ENCODE measurements around the gene MXD1.

MXD1 gene

DNA sequence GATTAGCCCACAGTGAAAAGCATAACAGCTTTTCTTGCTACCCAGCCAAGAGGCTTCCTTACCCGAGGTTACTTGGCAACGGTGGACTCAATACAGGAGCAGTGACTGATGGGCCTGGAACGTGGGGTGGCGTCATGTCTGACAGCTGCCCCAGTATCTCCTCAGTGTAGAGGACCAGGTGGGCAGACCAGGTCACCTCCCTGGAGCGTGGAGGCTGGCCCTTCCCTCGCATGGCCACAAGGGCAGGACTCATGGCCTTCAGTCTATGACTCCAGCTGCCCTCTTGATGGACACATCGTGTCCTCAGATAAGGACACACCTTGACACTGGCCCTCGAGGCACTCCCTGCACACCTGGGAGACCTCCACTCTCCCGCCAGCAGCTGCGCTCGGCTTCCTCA, 40.1 kb downstream of the MXD1 start:
- DNase-seq = no peak

- no peak for DNase-seq
These were observed 41.6 kb downstream of the MXD1 start for GRCh38 chr2:69956475-69956979.

DNA sequence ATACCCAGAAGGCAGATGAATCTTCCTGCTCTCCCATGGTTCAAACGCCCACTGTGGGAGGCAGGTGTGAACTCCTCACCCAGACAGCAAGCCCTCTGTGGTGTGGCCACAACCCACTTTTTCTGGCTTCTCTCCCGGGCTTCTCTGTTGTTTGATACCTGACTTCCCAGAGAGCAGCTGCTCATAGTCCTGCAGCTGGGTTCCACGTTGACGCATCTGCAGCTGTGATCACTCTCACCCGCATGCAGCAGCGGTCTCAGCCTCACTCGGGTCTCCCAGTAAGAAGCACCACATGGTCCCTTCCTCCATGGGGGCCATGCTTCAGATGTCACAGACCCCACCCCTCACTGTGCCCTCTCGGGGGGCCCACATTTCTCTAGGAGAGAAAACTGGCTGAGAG, 43.1 kb downstream of the MXD1 start:
- no peak for DNase-seq

DNA sequence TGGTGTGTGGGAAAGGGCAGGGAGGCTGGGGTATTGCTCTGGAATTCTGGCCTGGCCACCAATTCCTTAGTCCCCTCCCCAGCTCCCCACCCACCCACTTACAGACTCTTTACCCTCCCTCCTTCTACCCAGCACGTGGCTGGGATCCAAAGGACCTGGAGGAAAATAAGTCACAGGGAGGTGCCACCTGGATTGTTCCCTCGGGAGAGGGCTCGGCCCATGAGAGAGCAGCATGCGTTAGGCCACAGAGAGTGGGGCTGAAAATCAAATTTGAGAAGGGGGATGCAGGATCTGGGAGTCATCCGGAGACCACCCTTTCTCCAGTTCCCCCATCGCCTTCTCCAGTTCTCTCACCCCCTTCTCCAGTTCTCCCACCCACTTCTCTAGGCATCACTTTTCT, 43.6 kb downstream of the MXD1 start:
- no peak for DNase-seq

DNA sequence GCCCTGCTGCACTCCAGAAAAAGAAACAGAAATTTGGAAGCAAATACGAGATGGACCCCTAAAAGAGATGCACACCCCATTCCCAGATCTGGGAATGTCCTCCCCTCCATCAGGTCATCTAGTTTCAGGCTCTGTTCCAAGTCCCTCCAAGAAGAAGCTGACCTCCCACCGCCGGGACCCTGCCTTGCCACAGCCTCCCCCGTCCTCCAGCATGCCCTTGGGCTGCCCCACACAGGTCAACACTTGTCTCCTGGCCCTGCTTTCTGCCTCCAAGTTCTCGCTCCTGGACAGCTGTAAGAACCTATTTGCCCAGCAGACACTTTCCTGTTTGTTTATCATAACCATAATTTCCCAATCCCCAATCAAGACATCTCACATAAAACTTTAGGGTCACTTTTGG, 44.5 kb downstream of the MXD1 start:
- no peak for DNase-seq

DNA sequence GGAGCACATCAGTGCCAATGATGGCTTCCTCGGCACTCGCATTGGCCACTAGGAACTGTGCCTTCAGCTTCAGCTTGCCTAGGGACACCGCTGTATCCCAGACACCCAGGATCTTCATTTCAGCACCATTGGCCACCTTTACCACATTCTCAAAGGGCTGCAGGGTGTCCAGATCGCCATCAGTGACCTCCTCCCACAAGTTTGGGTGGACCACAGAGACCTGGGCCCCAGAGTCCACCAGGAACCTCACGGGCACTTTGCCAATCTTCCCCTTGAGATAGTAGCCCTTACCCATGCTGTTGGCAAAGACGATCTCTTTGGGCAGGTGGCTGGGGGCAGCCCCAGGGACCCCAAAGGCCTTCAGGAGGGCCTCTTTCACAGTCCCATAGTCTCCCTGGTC, 45.9 kb downstream of the MXD1 start:
- no peak for DNase-seq

DNA sequence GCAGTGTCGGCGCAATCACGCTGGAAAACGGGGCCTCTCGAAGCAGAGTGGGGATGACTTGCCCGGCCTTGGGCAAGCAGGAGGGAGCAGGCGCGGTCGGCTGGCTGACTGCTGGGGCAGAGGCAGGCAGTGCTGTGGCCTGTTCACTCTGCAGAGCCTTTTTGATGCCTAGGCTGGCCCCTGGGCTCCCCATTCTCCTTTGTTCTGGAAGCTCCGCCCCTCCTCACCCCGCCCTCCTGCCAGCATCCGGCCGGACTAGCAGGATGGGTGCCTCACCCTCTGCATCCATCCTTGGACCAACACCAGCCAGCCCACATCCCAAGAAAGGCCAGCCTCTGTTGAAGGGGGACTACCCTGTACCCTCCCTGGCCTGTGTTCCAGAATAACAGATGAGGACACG, 46.6 kb downstream of the MXD1 start, which contains the start of gene ASPRV1:
TSS of gene ASPRV1 (minus strand) at position 136 of the 400 bp plus-strand sequence. CDS start 195 bp downstream, outside the sequence.
- no peak for DNase-seq

DNA sequence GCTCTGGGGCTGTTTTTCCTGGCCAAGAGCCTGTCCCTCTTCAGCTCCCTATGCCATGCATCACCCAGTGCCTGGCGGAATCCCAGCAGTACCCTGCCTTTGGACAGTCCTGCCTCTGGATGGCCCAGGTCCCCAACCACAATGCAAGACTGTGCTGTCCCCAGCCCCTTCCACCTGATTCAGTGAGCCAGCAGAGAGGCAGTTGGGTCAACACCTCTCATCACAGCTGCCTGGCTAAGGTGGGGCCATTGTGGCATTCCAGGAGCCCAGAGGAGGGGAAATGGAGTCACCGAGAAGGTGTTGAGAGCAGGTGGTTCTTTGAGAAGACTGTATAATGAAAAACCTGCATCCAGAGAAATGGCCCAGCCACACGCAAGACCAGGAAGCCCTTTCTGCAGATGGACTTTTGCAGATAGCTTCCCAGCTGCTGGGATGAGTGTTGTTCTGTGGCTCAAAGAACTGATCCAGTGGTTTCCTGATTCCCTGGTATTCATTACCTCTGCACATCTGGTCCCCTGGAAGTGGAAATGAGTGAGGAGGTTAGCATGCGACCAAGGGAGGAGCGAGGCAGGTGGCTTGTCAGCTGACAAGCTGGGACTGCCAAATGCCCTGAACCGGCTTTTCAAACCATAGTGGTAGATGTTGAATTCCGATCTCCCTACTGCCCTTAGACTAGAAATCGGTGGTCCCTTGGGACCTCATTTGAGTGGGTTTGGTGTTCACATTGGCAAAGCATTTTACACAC, 48.2 kb downstream of the MXD1 start:
- DNase-seq = no peak

- no peak for DNase-seq
These were observed 49.5 kb downstream of the MXD1 start for GRCh38 chr2:69964353-69964841.

DNA sequence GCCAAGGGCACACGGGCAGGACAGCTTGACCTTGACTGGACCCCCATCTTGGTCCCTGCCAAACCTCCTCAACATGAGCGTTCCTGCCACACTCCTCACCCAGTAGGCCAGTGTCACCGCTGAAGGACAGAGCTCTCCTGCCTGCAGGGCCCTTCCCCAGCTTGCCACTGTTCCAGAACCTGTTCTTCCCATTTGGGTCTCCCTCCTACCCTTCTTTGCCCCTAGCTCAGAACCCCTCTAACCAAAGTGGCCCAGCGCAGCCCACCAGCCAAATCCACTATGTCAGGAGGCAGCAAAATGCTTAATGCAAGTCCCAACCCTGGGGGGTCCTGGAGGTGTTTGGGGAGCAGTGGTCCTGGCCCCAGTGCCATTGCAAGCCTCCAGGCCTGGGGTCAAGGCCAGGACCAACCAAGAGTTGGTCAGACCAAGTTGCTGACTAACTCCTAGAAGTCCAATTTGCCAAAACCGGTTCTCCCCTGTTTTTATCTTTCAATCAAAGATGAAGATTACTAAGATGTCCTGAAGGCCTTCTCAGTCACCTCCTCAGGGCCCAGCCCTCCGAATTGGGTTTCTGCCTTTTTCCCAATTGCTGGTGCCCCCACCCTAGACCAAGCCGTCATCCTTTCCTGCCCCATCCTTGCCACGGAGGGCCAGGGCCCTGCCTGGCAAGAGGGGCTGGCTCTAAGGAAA, 51.0 kb downstream of the MXD1 start:
- no peak for DNase-seq

GRCh38 chr2:69966496-69966895, 51.6 kb downstream of the MXD1 start:
- DNase-seq = no peak

DNA sequence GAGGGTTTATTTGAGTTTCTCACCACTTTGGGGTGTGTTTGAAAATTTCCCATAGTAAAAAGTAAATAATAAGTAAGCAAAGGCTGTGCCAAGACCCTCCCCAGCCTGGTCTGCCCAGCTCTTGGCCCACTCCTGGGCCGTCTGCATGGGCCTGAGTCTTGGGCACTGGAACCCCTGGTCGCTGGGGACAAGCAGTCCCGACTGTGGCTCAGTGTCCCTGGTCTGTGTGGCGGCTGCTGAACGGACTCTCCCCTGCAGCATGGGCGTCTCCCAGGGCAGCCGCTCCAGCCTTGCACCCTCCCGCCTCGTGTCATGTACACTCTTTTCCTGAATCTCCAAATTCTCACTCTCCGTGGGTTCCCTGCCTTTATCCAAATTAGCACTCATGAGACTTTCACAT, 53.7 kb downstream of the MXD1 start:
- no peak for DNase-seq

DNA sequence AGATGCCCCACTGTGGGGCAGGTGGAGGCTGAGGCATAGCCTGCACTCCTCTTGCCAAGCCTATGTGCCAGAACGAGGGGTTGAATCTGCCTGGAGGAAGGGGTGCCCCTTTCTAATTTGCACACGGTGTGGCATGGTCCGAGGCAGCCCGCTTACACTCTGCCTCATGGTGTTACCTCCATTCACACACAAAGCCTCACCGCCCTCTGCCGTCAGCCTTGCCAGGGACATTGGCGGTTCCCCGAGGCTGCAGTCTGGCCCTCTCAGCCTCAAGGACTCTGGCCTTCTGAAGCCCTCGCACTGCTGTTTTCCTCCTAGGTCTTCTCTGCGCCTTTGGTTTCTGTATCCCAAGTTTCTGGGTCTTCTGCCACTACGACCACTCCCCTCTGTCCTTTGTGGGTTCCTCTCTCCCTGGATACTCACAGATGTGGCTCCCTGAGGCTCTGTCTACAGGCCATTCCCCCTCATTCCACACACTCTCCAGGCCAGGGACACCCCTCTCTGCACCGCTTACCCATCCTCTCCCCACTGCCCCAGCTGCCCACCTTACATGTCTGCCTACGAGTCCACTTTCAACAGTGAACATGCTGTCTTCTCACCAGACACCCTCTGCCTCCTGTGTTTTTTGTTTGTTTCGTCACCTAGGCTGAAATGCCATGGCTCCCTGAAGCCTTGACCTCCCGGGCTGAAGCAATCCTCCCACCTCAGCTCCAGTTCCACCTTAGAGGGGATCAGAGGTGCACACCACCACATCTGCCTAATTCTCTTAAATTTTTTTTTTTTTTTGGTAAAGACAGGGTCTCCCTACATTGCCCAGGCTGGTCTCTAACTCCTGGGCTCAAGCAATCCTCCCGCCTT, 54.4 kb downstream of the MXD1 start:
- DNase-seq = no peak

- no peak for DNase-seq
These were observed 55.1 kb downstream of the MXD1 start for GRCh38 chr2:69969991-69970390.

DNA sequence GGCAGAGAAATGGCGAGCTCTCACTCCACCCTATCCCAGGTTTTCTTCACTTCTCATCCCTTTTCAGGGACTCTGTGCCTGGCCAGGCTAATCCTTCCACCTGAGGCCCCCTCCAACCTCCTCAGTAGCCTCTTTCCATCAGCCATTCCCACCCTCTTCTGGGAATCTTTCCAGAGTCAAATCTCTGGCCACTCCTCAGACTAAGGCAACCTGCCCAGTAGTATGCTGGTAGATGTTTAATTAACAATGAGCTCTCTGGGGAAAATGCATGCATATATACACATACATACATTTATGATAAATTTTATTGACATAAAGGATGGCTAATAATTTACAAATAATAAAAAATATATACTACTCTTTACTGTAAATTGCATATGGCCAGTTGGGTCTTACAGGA, 57.9 kb downstream of the MXD1 start:
- no peak for DNase-seq

DNA sequence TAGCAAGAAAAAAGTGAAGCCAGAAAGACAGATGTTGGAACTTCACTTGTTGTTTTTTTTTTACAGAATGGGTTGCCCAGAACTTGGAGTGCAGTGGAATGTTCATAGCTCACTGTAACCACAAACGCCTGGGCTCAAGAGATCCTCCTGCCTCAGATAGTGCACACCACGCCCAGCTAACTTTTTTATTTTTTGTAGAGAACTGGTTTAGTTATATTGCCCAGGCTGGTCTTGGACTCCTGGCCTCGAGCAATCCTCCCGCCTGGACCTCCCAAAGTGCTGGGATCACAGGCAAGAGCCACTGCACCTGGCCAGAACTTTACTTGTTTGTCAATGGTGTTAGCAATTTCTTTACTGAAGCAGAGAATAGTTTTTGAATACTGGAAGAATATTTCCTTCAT, 58.4 kb downstream of the MXD1 start:
- no peak for DNase-seq

GRCh38 chr2:69975136-69975852, 60.4 kb downstream of the MXD1 start:
- no peak for DNase-seq

DNA sequence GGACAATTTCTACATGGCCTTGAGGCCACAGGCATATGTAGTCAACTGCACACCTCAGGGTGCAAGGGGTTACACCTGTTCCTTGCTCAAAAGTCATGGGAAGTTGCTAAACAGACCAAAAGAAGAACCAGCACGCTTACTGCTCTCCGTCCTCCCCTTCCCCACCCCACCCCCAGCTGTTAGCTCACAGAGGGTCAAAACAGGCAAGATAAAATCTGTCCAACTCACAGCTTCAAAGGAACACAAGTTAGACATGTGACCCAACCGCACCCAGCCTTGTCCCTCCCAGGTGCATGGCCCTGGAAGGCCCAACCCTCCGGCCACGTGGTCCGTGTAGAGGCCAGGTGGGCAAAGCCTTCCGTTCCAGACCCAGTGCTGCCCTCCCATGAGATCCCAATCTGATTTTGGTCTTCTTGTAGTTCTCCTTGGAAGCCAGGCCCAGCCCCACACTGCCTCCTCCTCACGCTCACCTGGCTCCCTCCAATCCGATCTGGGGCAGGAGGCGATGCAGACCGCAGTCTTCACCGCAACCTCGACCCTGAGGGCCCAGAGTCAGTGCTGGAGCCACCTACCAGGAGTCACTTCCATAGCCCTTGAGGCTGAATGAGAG, 61.0 kb downstream of the MXD1 start:
- no peak for DNase-seq

DNA sequence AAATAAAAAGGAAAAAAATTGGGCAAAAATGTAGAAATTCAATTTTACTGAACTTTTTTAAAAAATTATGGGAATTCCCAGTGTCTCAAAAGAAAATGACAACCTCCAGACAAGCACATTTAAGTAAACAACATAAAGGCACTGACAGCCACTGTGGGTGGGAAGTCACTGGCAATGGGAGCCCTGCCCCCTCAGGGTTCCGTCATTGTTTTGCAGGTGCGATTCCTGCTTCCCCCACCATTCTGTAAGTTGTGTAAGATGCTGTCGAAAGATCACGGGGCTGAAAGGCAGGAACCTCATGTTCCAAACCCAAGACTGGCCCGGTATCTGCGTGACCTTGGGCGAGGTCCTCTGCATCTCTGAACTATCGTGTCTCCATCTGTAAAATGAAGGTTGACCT, 62.3 kb downstream of the MXD1 start:
- DNase-seq = no peak

DNA sequence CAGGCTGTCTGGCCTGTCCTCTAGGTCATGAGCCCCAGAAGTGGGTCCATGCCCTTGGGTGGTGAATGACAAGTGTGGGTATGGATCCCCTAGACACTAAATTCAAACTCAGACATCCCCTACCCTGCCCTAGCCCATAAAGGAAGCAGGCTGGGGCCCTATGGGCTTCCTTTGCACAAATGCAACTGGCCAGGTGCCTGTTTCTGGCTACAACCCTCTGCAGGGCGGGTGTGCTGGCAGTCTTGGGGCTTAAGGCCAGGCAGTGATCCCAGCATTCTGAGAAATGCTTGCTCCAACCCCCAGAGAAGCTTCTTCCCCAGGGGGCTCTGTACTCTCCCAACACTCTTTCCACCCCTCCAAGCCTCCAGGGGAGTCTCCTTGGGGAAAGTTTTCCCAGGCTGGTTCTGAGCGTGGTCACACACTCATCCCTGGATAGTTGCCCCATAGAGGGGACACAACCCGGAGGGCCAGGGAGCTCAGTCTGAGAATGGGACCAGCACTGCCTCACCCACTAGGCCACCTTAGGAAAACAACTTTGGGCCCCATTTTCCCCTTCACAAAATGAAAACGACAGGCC, 63.1 kb downstream of the MXD1 start:
- no peak for DNase-seq

GRCh38 chr2:69979902-69980807, 65.2 kb downstream of the MXD1 start:
- DNase-seq = no peak
